NCI-H2107 treated with DMSO at 0.1 percent for 48 hours (cell line): ENCODE results near the gene ARHGAP30.
A peak's percentile ranks its signal among the peaks of the same experiment; 100 is the strongest.
"Not testable (repeated sequence)": the region's sequence is repeated elsewhere in the genome, so short reads cannot be mapped to it uniquely, and the experiment has no call there.

Source experiments
- DNase-seq: peaks from one replicate; lab custom pipeline; 2025; ENCODE audit not compliant: unreplicated experiment; lab: John Stamatoyannopoulos, UW

The ARHGAP30 gene, protein sequence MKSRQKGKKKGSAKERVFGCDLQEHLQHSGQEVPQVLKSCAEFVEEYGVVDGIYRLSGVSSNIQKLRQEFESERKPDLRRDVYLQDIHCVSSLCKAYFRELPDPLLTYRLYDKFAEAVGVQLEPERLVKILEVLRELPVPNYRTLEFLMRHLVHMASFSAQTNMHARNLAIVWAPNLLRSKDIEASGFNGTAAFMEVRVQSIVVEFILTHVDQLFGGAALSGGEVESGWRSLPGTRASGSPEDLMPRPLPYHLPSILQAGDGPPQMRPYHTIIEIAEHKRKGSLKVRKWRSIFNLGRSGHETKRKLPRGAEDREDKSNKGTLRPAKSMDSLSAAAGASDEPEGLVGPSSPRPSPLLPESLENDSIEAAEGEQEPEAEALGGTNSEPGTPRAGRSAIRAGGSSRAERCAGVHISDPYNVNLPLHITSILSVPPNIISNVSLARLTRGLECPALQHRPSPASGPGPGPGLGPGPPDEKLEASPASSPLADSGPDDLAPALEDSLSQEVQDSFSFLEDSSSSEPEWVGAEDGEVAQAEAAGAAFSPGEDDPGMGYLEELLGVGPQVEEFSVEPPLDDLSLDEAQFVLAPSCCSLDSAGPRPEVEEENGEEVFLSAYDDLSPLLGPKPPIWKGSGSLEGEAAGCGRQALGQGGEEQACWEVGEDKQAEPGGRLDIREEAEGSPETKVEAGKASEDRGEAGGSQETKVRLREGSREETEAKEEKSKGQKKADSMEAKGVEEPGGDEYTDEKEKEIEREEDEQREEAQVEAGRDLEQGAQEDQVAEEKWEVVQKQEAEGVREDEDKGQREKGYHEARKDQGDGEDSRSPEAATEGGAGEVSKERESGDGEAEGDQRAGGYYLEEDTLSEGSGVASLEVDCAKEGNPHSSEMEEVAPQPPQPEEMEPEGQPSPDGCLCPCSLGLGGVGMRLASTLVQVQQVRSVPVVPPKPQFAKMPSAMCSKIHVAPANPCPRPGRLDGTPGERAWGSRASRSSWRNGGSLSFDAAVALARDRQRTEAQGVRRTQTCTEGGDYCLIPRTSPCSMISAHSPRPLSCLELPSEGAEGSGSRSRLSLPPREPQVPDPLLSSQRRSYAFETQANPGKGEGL

DNA sequence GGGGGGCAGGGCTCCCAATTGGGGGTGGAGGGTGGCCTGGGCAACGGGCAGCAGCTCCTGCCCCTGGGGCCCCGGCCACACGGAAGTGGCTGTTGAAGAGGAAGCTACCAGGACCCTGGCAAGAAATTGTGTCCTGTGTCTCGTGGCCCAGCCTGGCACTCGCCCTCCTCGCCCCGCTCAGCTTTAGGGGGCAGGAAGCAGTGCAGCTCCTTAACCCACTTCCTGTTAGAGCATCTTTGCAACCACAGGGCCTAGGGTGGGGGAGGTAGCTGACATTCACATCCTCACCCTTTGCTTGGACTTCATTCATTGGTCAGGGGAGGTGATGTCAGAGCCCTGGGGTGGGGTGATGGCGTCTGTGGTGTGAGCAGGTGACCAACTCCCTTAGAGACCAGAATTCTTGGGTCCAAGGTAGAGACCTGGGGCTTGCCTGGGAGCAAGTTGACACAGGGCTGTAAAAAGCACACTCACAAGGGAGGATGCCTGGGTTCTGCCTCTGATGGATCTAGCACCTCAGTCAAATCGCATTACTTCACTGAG lies at the start of gene ARHGAP30:
Gene ARHGAP30 (minus strand): TSS at position 161 of the 540 bp plus-strand sequence. CDS start 267 bp downstream, outside the sequence.
- DNase-seq, result no peak

DNA sequence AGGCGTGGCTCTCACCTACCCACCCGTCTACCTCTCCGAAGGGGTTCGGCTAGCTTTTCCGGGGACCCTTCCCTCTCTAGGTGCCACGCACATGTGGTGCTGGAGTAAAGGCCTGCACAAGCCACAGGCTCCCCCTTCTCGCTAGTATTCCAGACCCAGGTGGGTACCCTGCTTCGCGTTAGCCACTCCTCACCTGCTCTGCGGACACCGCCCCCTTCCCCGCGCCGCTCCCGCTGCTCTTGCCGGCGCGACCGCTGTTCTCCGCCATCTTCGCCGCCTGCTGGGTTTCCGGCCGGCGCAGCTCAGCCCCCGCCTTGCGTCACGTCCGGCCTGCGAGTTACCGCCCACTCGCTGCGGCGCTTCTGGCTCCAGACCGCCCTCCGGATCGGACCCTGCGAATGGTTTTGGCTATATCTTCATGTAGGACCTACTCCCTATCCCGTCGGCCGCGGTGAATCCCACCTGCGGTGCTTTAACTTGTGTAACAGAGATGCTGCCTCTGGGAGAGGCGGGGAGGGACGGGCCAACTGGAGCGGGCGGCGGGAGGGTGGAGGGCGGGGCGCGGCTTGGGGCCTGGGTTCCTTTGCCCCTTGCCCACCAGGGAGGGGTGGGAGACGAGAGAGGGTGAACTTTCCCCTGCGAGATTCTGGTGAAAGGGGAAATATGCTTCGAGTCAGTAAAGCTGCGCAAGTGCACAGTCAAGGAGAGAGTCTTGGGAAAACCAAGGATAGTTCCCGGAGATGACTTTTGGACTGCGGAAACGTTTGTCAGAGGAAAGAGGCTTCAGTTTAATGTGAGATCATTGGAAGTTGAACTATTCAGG lies 48.3 kb upstream of the ARHGAP30 start, which contains the start of the genes NIT1 and PFDN2:
Gene NIT1 (plus strand): TSS at position 347 of the 823 bp plus-strand sequence. CDS start 72 bp downstream, at position 419.
Gene PFDN2 (minus strand): TSS at position 279 of the 823 bp plus-strand sequence. CDS start 11 bp downstream, at position 268.
- peak; percentile 82 for DNase-seq

DNA sequence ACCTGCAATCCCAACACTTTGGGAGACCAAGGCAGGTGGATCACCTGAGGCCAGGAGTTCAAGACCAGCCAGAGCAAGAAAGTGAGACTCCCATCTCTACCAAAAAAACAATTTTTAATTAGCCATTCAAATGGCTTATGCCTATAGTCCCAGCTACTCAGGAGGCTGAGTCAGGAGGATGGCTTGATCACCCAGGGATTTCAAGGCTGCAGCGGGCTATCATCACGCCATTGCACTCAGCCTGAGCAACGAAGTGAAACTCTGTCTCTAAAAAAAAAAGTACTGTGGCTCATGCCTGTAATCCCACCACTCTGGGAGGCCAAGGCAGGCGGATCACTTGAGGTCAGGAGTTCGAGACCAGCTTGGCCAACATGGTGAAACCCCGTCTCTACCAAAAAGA lies 46.3 kb upstream of the ARHGAP30 start:
- DNase-seq, result not testable (repeated sequence)

DNA sequence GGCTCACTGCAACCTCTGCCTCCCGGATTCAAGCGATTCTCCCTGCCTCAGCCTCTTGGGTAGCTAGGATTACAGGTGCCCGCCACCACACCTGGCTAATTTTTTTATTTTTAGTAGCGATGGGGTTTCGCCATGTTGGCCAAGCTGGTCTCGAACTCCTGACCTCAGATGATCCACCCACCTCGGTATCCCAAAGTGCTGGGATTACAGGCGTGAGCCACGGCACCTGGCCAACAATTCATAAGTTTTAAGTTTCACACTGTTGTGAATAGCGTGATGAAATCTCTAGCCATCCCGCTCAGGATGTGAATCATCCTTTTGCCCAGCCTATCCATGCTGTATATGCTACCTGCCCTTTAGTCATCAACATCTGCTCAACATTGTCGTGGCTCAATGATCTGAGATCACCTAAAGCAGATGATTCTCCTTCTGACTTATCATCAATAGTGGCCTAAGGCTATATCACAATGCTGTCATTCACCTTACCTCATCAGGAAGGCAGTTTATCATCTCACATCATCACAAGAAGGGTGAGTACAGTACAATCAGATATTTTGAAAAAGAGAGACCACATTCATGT lies 45.5 kb upstream of the ARHGAP30 start:
- DNase-seq, result no peak

DNA sequence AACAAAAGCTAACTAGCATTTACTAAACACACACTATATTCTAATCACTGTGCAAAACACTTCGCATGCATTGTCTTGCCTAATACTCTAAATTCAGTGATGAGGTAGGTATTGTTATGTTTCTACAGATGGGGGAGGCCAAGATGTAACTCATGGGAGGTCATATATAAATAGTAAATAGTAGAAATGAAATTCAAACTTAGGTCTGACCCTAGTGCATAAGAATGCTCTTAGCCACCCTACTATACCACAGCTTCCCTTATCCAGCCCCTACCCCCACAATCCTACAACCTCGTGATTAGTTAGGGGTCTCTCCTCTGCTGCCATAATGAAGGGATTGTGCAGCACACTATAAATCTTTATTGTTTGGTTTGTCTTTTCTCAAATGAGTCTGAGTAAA lies 44.9 kb upstream of the ARHGAP30 start:
- no peak for DNase-seq

DNA sequence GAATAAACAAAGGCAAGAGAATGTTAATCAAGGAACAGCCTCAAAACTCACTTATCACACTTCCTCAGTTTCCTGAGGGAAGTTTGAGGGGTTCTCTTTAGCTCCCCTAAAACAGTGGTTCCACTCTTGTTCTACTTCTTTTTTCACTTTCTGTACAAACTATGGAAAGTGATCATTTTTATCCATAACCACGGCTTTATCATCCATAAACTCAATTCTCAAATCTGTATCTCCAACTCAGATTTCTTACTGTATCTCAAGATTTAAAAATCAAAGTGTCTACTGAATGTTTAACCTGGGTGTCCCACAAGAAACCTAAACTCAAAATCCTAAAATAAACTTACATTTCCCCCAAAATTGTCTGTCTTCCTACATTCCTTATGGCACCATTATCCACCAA lies 44.2 kb upstream of the ARHGAP30 start:
- no peak for DNase-seq

DNA sequence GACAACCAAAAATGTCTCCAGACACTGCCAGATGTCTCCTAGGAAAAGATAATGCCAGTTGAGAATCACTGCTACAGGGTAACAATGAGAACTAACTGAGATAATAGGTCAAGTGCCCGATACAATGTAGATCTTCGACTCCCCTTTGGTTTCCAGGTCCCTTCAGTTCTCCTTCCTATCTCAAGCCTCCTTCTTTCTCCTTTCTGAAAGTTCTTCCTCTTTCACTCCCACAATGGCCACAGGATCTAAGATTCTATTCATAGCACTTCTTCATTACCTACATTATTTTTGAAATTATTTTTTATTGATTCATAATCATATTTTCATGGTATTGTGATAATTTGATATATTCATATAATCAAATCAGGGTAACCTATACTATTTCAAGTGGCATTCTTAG lies 41.8 kb upstream of the ARHGAP30 start:
- DNase-seq, result no peak

DNA sequence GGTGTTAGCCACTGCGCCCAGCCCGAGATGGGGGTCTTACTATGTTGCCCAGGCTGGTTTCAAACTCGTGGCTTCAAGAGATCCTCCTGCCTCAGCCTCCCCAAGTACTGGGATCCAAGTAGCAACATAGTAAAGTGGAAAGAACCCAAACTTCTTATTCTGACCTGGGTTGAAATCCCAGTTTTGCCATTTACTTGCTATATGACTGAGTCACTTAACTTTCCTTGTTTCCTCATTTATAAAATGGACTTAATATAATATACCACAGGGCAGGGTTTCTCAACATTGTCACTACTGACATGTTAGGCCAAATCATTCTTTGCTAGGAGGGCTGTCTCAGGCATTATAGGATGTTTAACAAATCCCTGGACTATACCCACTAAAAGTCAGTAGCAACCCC lies 41.4 kb upstream of the ARHGAP30 start:
- no peak for DNase-seq

DNA sequence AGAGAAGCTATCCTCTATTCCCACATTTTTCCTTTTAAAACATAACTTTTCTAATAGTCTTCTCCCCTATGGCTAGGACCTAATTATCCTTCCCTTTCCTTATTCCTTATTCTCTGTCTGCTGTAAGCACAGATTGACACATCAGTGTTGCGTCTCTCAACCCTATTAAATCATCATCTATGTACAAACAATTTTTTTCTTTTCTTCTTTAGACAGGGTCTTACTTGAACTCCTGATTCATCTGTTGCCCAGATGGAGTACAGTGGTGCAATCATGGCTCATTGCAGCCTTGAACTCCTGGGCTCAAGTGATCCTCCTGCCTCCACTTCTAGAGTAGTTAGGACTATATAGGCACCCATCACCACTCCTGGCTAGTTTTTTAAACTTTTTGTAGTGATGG lies 36.7 kb upstream of the ARHGAP30 start:
- DNase-seq, result no peak

DNA sequence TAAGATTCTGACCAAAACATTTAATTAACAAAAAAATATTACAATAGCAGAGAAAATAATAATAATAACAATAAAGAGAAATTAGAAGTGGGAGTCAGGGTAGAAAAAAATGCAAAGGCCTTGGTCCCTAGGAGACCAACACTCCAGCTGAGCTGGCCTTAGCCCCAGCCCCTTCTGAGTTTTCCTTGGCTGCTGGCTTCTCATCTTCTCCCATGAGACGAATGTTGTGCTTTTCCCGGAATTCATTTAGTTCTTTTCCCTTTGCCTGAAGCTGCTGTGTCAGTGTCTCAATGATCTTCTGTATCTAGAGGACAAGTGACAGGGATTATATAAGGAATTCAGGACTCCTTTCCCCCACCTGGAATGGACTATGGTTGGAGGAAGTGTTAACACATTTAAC lies 30.9 kb upstream of the ARHGAP30 start:
- no peak for DNase-seq

DNA sequence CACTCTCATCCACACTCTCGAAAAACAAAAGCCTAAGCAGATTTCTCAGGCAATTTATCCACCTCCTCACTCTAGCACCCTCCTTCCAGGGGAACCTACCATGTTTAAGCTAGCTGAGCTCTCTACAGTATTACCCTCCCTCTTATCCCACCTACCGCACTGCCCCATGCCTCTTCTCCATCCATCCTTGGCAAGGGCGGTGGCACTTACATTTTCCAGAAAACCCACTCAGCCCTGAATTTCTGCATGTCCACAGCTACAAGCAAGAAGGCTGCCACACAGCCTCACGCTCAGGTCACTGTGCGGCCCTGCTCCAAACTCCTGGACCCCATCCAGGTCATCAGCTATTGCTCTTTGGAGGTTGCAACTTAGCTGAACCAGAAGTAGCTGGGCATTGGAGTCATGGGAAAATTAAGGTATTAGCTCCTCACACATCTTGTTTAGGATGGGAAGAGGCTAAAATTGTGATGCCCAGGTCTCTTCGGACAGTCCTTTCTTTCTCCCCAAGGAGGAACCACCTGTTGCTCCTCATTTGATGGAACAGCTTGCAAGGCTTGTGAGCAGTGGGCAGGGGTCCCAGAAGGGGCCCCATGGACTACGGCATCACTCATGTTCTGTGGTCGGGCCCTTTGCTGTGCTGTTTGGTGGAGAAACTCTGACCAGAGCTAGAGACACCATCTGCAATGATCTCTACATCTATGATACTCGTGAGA lies 29.6 kb upstream of the ARHGAP30 start:
- no peak for DNase-seq

DNA sequence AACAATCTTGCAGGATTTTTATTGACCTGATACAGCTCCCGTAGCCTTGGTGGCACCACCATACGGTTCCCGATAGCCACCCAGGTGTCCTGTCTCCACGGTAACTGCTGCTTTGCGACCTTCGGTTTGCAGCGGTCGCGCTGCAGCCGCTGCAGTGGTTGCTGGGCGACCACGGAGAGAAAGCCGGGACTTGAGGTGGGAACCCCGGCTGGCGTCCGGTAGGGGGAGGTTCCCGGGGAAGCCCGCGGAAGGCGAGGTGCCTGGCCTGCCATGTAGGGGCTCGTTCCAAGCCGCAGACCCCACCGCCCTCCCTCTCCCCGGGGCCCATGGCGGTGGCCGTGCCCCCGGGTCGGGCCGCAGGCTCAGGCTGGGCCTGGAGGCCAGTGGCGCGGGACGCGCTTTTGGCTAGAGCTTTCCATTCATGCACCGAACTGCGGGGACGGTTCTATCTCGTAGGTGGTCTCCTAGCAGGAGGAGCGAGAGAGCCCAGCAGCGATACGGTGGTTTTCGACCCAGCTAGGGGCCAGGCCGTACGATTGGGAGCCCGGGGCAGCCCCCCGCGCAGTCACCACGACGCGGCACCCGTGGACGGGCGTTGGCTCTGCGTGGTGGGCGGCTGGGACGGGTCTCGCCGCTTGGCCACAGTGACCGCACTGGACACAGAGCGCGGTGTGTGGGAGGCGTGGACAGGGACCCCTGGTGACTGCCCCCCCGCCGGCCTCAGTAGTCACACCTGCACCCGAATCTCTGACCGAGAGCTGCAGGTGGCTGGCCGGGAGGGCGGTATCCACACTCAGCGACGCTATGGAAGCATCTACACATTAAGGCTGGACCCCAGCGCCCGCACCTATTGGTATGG lies 28.7 kb upstream of the ARHGAP30 start, which contains the start of gene KLHDC9:
Gene KLHDC9 (plus strand): TSS at position 152 of the 859 bp plus-strand sequence. CDS start 175 bp downstream, at position 327.
- peak; percentile 85 for DNase-seq

DNA sequence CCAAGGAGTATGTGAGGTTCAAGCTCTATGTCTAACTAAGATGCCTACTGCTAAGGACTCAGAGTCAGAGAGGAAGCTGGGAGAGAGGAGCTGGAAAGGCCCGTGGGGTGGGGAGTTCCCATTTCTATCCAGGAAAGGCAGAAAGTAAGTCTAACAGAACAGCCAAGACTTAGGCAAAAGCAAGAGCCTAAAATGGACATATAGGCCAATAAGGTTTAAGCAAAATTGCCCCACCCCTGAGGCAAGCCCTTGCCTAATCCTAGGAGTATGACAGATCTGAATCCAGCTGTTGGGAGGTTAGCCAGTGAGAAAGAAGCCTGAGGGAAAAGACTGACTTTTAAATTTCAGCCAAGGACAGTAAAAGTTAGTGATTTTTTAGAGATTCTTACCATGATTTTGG lies 26.8 kb upstream of the ARHGAP30 start:
- DNase-seq, result no peak

DNA sequence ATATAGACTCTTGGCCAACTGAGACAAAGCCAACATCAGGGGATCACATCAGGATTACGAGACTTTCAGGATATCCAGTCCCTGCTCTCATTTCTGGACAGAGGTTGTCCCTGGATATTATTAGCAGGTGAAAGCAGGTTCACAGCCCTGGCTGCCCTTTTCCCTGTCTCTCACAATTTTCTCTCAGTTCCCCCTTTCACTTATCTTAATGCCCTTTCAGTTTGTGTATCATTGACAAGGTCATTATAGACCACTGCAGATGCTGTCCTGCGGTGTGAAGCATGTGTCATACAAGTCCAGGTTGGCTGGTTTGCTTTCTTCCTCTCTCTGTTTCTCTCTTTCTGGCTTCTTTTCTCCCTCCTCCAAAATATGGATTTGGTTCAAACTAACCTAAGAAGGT lies 26.3 kb upstream of the ARHGAP30 start:
- no peak for DNase-seq

DNA sequence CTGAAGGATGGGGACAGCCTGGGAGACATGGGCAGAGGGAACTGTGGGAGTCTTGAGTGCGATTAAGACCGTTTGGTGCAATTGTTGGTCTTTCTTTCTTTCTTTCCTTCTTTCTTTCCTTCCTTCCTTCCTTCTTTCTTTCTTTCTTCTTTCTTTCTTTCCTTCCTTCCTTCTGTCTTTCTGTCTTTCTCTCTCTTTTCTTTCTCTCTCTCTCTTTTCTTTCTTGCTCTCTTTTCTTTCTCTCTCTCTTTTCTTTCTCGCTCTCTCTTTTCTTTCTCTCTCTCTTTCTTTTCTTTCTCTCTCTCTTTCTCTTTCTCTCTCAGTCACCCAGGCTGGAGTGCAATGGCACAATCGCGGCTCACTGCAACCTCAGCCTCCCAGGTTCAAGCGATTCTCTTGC lies 25.5 kb upstream of the ARHGAP30 start:
- no peak for DNase-seq

DNA sequence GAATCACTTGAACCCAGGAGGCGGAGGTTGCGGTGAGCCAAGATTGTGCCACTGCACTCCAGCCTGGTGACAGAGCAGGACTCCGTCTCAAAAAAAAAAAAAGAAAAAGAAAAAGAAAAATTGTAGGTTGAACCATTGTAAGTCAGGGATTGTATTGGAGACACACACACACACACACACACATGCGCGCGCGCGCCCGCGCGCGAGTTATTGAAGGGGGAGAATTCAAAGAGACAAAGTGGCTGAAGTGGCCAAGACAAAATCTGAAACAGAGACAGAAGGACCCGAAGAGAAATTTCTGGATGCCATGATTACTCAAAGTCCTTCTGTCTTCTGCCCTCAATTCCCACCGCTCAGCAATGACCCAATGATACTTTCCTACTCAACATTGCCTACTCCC lies 24.8 kb upstream of the ARHGAP30 start:
- DNase-seq, result no peak

DNA sequence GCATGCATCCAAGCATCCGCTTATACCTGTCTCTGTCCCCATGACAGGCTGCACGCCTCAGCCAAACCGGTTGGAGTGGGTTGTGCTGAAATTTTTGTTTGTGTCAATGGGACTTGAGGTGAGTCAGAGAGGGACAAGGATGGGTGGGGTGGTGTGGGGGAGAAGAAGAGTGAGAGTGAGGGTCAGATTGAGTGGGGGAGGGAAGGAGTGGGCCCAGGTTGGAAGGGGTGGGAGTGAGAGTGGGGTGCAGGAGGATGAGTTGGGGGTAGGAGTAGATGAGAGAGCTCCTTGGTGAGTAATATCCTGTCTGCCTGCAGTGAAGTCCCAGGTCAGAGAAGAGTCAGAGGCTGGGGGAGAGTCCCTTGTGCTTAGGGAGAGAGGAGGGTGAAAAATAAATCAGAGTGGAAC lies 22.9 kb upstream of the ARHGAP30 start:
- DNase-seq, result no peak
